Karpas-422 (cell line): Measurements from ENCODE around the gene AGAP1. TPM values are rescaled to one million over a fixed set of nuclear protein-coding genes. Genes with fewer than 3 reads are reported as not detected.

ENCODE experiments used
- DNase-seq: peaks from one replicate; pipeline ENCODE4 v3.0.0-alpha.2; 2015
- H2AFZ ChIP-seq: fragments of 200-600 bp; sonication (generic); 2 replicates; pipeline ENCODE4 v1.6.1; 2014; ENCODE audit warnings: antibody characterized with exemption, low read length, mixed read lengths
- H3K27ac ChIP-seq: fragments of 200-600 bp; sonication (generic); 2 replicates; pipeline ENCODE4 v1.5.1; 2014; ENCODE audit warnings: mild to moderate bottlenecking, low read length, moderate library complexity
- H3K27me3 ChIP-seq: fragments of 200-600 bp; sonication (generic); 2 replicates; pipeline ENCODE4 v1.6.1; 2014; ENCODE audit warnings: low read length, mixed read lengths
- H3K36me3 ChIP-seq: fragments of 200-600 bp; sonication (generic); 2 replicates; pipeline ENCODE4 v1.6.1; 2014; ENCODE audit warnings: low read length, mixed read lengths; ENCODE audit not compliant: insufficient read depth
- H3K4me1 ChIP-seq: fragments of 200-600 bp; sonication (generic); 2 replicates; pipeline ENCODE4 v1.6.1; 2014; ENCODE audit warnings: mild to moderate bottlenecking, low read length, mixed read lengths
- H3K4me2 ChIP-seq: fragments of 200-600 bp; sonication (generic); 2 replicates; pipeline ENCODE4 v1.6.1; 2014; ENCODE audit warnings: low read length, low read depth, mild to moderate bottlenecking; ENCODE audit not compliant: poor library complexity, severe bottlenecking
- H3K4me3 ChIP-seq: fragments of 200-600 bp; sonication (generic); 2 replicates; pipeline ENCODE4 v1.5.1; 2014; ENCODE audit warnings: mild to moderate bottlenecking, antibody characterized with exemption, low read length, mixed read lengths
- H3K79me2 ChIP-seq: fragments of 200-600 bp; sonication (generic); 2 replicates; pipeline ENCODE4 v1.6.1; 2014; ENCODE audit warnings: mild to moderate bottlenecking, low read length, mixed read lengths
- H3K9ac ChIP-seq: fragments of 200-600 bp; sonication (generic); 2 replicates; pipeline ENCODE4 v1.6.0; 2014; ENCODE audit warnings: low read length
- H3K9me2 ChIP-seq: fragments of 200-600 bp; sonication (generic), shearing (Covaris generic); replicated peaks from 2 replicates; pipeline ENCODE4 v1.6.0; 2014; ENCODE audit warnings: mild to moderate bottlenecking, low read length, moderate library complexity; ENCODE audit not compliant: insufficient read depth
- H3K9me3 ChIP-seq: fragments of 300-700, 200-600 bp; sonication (generic); 2 replicates; pipeline ENCODE4 v1.6.1; 2014; ENCODE audit warnings: low read length, mixed read lengths
- H4K20me1 ChIP-seq: fragments of 200-600 bp; sonication (generic); 2 replicates; pipeline ENCODE4 v1.6.1; 2014; ENCODE audit warnings: mild to moderate bottlenecking, antibody characterized with exemption, low read length, low read depth; ENCODE audit not compliant: insufficient read depth
- total RNA-seq: library from RNA; depleted of rRNA; stranded (reverse); fragments of >200 nt; shearing (Covaris generic); gene quantifications from 2 replicates; pipeline ENCODE4 v1.2.3, GENCODE V29; 2014; ENCODE audit warnings: low replicate concordance

Gene AGAP1
- total RNA-seq, 1 experiment from 2014 or later: not detected

- Histone ChIP-seq H3K9ac (no peak overlapping the region), H3K4me2 (no peak overlapping the region), H2AFZ (no peak overlapping the region), H3K4me1 (no peaks in the 10 kb centered on the region), H3K36me3 (no peaks in the 10 kb centered on the region), H4K20me1 (no peaks in the 10 kb centered on the region), H3K27me3 (no peaks in the 10 kb centered on the region), H3K79me2 (no peaks in the 10 kb centered on the region), H3K4me3 (no peak overlapping the region), H3K27ac (no peak overlapping the region), H3K9me3 (no peaks in the 10 kb centered on the region), H3K9me2 (no peaks in the 10 kb centered on the region)
- DNase-seq: no peak
Observed at GRCh38 chr2:235917506-235917905, 423.7 kb downstream of the AGAP1 start.

- Histone ChIP-seq H3K27me3 (no peaks in the 10 kb centered on the region), H3K9me3 (no peaks in the 10 kb centered on the region), H3K4me2 (no peak overlapping the region), H3K27ac (no peak overlapping the region), H2AFZ (no peak overlapping the region), H3K36me3 (no peaks in the 10 kb centered on the region), H3K4me1 (no peaks in the 10 kb centered on the region), H3K79me2 (no peaks in the 10 kb centered on the region), H3K9me2 (no peaks in the 10 kb centered on the region), H3K9ac (no peak overlapping the region), H4K20me1 (no peaks in the 10 kb centered on the region), H3K4me3 (no peak overlapping the region)
- no peak for DNase-seq
Observed at GRCh38 chr2:235918876-235919275, 425.0 kb downstream of the AGAP1 start.

GRCh38 chr2:235920216-235920865, 426.5 kb downstream of the AGAP1 start:
- H4K20me1 ChIP-seq: no peaks in the 10 kb centered on the region
- H3K27ac ChIP-seq: no peak overlapping the region
- H2AFZ ChIP-seq: no peak overlapping the region
- H3K36me3 ChIP-seq: no peaks in the 10 kb centered on the region
- no peak for DNase-seq
- H3K9me3 ChIP-seq: no peaks in the 10 kb centered on the region
- no peak overlapping the region for H3K9ac ChIP-seq
- H3K4me1 ChIP-seq: no peaks in the 10 kb centered on the region
- no peak overlapping the region for H3K4me3 ChIP-seq
- no peaks in the 10 kb centered on the region for H3K27me3 ChIP-seq
- H3K4me2 ChIP-seq: no peak overlapping the region
- H3K79me2 ChIP-seq: no peaks in the 10 kb centered on the region
- no peaks in the 10 kb centered on the region for H3K9me2 ChIP-seq

- no peaks in the 10 kb centered on the region for H4K20me1 ChIP-seq
Observed at GRCh38 chr2:235921508-235922191, 427.8 kb downstream of the AGAP1 start.

GRCh38 chr2:235922839-235923238, 429.0 kb downstream of the AGAP1 start:
- no peaks in the 10 kb centered on the region for H3K9me2 ChIP-seq
- DNase-seq: no peak
- H3K79me2 ChIP-seq: no peaks in the 10 kb centered on the region
- H3K9ac ChIP-seq: no peak overlapping the region
- H3K9me3 ChIP-seq: no peaks in the 10 kb centered on the region
- no peaks in the 10 kb centered on the region for H3K4me1 ChIP-seq
- no peaks in the 10 kb centered on the region for H3K36me3 ChIP-seq
- H4K20me1 ChIP-seq: no peaks in the 10 kb centered on the region
- H3K27ac ChIP-seq: no peak overlapping the region
- H3K4me3 ChIP-seq: no peak overlapping the region
- H3K27me3 ChIP-seq: no peaks in the 10 kb centered on the region
- no peak overlapping the region for H2AFZ ChIP-seq
- no peak overlapping the region for H3K4me2 ChIP-seq

More at GRCh38 chr2:235921508-235922191, 427.8 kb downstream of the AGAP1 start:
- H3K36me3 ChIP-seq: no peaks in the 10 kb centered on the region
- no peak overlapping the region for H3K27ac ChIP-seq
- H3K4me3 ChIP-seq: no peak overlapping the region
- H3K4me2 ChIP-seq: no peak overlapping the region
- no peak overlapping the region for H2AFZ ChIP-seq
- no peaks in the 10 kb centered on the region for H3K4me1 ChIP-seq
- DNase-seq: no peak
- no peaks in the 10 kb centered on the region for H3K9me3 ChIP-seq
- no peaks in the 10 kb centered on the region for H3K27me3 ChIP-seq
- no peak overlapping the region for H3K9ac ChIP-seq
- no peaks in the 10 kb centered on the region for H3K79me2 ChIP-seq
- no peaks in the 10 kb centered on the region for H3K9me2 ChIP-seq

- Histone ChIP-seq H2AFZ (no peak overlapping the region), H3K9me3 (no peaks in the 10 kb centered on the region), H3K4me3 (no peak overlapping the region), H3K9me2 (no peaks in the 10 kb centered on the region), H3K9ac (no peak overlapping the region), H3K27me3 (no peaks in the 10 kb centered on the region), H3K79me2 (no peaks in the 10 kb centered on the region), H3K4me2 (no peak overlapping the region), H4K20me1 (no peaks in the 10 kb centered on the region), H3K27ac (no peak overlapping the region), H3K36me3 (no peaks in the 10 kb centered on the region), H3K4me1 (no peaks in the 10 kb centered on the region)
- DNase-seq: no peak
Observed at GRCh38 chr2:235923859-235924674, 430.2 kb downstream of the AGAP1 start.

- Histone ChIP-seq H3K9me3 (no peaks in the 10 kb centered on the region), H3K4me2 (no peak overlapping the region), H3K27me3 (no peaks in the 10 kb centered on the region), H3K79me2 (no peaks in the 10 kb centered on the region), H3K9me2 (no peaks in the 10 kb centered on the region), H2AFZ (no peak overlapping the region), H3K4me1 (no peaks in the 10 kb centered on the region), H3K36me3 (no peaks in the 10 kb centered on the region), H3K9ac (no peak overlapping the region), H4K20me1 (no peaks in the 10 kb centered on the region), H3K27ac (no peak overlapping the region), H3K4me3 (no peak overlapping the region)
- no peak for DNase-seq
Observed at GRCh38 chr2:235924675-235925063, 430.8 kb downstream of the AGAP1 start.

GRCh38 chr2:235925250-235925919, 431.5 kb downstream of the AGAP1 start:
- H3K36me3 ChIP-seq: no peaks in the 10 kb centered on the region
- no peak overlapping the region for H2AFZ ChIP-seq
- H3K4me1 ChIP-seq: no peaks in the 10 kb centered on the region
- no peaks in the 10 kb centered on the region for H3K27me3 ChIP-seq
- H3K9ac ChIP-seq: no peak overlapping the region
- no peak overlapping the region for H3K4me2 ChIP-seq
- no peak overlapping the region for H3K4me3 ChIP-seq
- H3K9me2 ChIP-seq: no peaks in the 10 kb centered on the region
- DNase-seq: no peak
- H4K20me1 ChIP-seq: no peaks in the 10 kb centered on the region
- H3K27ac ChIP-seq: no peak overlapping the region
- H3K79me2 ChIP-seq: no peaks in the 10 kb centered on the region
- no peaks in the 10 kb centered on the region for H3K9me3 ChIP-seq
